Prostate gland (tissue), 2 donors: Measurements from ENCODE around the gene DAAM1. TPM values are rescaled to one million over a fixed set of nuclear protein-coding genes. Genes with fewer than 3 reads are reported as not detected.
A peak's percentile ranks its signal among the peaks of the same experiment; 100 is the strongest.

Source experiments
- DNase-seq: peaks from one replicate; pipeline ENCODE4 v3.0.0-alpha.2; 2019; ENCODE audit warnings: low spot score
- H3K27ac ChIP-seq, 2 donors: fragments of 200-600 bp; sonication (generic); 2 replicates each; pipeline ENCODE4 v1.5.1; 2017 to 2019
- H3K27me3 ChIP-seq: fragments of 200-600 bp; sonication (generic); replicated peaks from 2 replicates; pipeline ENCODE4 v1.5.1; 2019; ENCODE audit not compliant: insufficient read depth
- H3K36me3 ChIP-seq, 2 donors: fragments of 200-600 bp; sonication (generic); 1 replicate in 1 of 2; 2 replicates in 1 of 2; pipeline versions ENCODE4 v1.5.1 to v1.8.1; 2017 to 2019
- H3K4me1 ChIP-seq: fragments of 200-600 bp; sonication (generic); replicated peaks from 2 replicates; pipeline ENCODE4 v1.5.1; 2019
- H3K4me3 ChIP-seq, 2 donors: fragments of 200-600 bp; sonication (generic); 2 replicates each; pipeline ENCODE4 v1.5.1; 2017 to 2019
- H3K9me3 ChIP-seq: fragments of 200-600 bp; sonication (generic); 2 replicates; pipeline ENCODE4 v1.5.1; 2017
- POLR2A ChIP-seq: fragments of 450-650 bp; IDR thresholded peaks from one replicate; pipeline ENCODE4 v1.6.1; 2016; ENCODE audit warnings: antibody characterized with exemption, mild to moderate bottlenecking
- POLR2AphosphoS5 ChIP-seq: sonication (generic); formaldehyde crosslinking; IDR thresholded peaks from one replicate; pipeline ENCODE4 v1.6.1; 2017; ENCODE audit warnings: antibody characterized with exemption
- WGBS: methylation state at CpG from one replicate; pipeline ENCODE4 v1.1.5; 2018; 5-methylcytosine and 5-hydroxymethylcytosine counted together
- intact Hi-C: fragments of 100-400 bp; cut with DNase I; formaldehyde crosslinking; loops from one replicate; pipeline ENCODE4 v1.14.2; 2022
- total RNA-seq, 2 donors: library from RNA; depleted of rRNA; stranded (reverse); fragments of >200 nt; gene quantifications; one replicate each; pipeline ENCODE4 v1.1.0, GENCODE V29; 2016
- TF ChIP-seq, protein P1 (sequence below), 4 experiments: fragments of 200-600 bp in 2 of 4; fragments of 450-650 bp in 2 of 4; sonication (generic) in 2 of 4; IDR thresholded peaks; 1 replicate in 3 of 4; 2 replicates in 1 of 4; pipeline ENCODE4 v1.5.1; 2016 to 2019; ENCODE audit warnings: antibody characterized with exemption in 4 of 4, mild to moderate bottlenecking in 2 of 4, moderate library complexity in 2 of 4

The DAAM1 gene
- total RNA-seq, 2 donors from 2014 or later: 35.4 to 58.3 TPM

DNA sequence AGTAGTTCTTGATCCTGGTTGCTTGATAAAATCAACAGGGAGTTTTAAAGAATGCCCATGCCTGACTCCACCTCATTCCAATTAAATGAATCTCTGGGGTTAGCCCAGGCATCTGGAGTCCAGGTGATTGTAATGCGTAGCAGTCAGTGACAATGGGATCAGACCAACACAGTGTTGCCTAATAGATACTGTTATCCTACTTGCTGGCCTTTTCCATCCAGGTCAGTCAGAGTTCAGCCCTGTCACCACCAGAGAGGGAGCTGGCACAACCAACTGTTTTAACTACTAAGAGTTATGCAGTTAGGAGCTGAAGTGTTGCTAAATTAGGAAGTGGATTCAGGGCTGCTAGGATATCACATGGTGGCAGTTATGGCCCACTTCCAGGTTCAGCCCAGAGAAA, 169.6 kb downstream of the DAAM1 start:
- intact Hi-C loops: no loop called here
- H3K4me3 ChIP-seq: no peak overlapping the region
- H3K36me3 ChIP-seq: no peaks in the 10 kb centered on the region
- no peak for DNase-seq
- peak overlapping the region in 1 of 2 donors; percentile 56 for H3K27ac ChIP-seq
- 47% methylated on average over 1 of the region's 1 CpG for WGBS
- H3K9me3 ChIP-seq: no peaks in the 10 kb centered on the region
- H3K27me3 ChIP-seq: no peaks in the 10 kb centered on the region
- peaks cover 5% of the 10 kb centered on the region for H3K4me1 ChIP-seq
- TF ChIP-seq POLR2AphosphoS5: peak; percentile 37
- TF ChIP-seq, protein P1, sequence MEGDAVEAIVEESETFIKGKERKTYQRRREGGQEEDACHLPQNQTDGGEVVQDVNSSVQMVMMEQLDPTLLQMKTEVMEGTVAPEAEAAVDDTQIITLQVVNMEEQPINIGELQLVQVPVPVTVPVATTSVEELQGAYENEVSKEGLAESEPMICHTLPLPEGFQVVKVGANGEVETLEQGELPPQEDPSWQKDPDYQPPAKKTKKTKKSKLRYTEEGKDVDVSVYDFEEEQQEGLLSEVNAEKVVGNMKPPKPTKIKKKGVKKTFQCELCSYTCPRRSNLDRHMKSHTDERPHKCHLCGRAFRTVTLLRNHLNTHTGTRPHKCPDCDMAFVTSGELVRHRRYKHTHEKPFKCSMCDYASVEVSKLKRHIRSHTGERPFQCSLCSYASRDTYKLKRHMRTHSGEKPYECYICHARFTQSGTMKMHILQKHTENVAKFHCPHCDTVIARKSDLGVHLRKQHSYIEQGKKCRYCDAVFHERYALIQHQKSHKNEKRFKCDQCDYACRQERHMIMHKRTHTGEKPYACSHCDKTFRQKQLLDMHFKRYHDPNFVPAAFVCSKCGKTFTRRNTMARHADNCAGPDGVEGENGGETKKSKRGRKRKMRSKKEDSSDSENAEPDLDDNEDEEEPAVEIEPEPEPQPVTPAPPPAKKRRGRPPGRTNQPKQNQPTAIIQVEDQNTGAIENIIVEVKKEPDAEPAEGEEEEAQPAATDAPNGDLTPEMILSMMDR (IDR thresholded peaks at IDR 0.05): no peak

DNA sequence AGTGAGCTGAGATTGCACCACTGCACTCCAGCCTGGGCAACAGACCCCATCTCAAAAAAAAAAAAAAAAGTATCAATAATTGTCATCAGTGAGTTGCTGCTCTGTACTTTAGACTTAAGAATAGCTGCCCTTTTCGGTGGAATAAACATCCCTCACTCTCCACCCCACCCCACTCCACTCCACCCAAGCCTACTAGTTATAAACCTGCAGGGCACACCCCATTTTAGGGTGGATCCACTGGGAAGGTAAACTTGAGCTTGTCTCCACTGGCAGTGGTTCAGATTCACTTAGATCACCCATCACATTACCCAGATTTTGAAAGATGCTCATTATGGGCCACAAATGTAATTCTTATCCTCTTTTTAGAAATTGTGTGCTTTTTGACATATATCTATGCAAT, 170.3 kb downstream of the DAAM1 start:
- WGBS: 79% methylated on average over 1 of the region's 1 CpG
- intact Hi-C loops: no loop called here
- Histone ChIP-seq H3K27me3 (no peaks in the 10 kb centered on the region), H3K36me3 (no peaks in the 10 kb centered on the region), H3K9me3 (no peaks in the 10 kb centered on the region), H3K4me3 (no peak overlapping the region), H3K4me1 (peaks cover 5% of the 10 kb centered on the region), H3K27ac (peak overlapping the region in 1 of 2 donors; percentile 56)
- TF ChIP-seq POLR2A: no peak
- TF ChIP-seq, protein P1 (IDR thresholded peaks at IDR 0.05): no peak
- TF ChIP-seq POLR2AphosphoS5: no peak
- no peak for DNase-seq

DNA sequence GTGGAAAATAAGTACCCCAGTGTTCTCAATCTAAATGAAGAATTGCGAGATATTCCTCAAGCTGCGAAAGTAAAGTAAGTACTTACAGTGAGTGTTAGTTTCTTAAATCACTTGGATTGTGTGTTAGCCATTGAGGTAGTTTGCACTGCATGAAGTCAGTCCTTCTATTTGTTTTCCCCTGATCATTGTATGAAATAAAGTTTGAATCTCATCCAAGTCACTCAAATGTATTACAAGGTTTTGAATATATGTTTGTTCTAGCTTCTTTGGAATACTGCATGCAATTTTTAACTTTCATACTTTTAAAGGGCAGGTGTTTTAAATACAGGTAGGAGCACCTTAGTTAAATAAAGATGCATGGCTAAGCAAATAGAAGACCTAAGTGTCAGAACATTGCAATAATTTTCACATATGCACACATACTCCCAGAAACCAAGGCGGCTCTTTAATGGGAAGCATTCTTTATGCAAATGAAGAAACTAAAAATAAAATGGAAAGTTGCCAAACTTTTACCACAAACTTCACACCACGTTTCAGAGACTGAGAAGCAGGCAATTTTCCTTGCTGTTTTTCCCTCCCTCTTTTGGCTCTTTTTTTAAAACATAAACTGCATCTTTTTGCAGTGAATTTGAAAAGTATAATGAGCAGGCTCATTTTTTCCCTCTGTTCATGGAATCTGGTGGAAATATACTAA, 171.1 kb downstream of the DAAM1 start:
- WGBS: 53% methylated on average over 4 of the region's 4 CpGs
- H3K4me1 ChIP-seq: peaks cover 5% of the 10 kb centered on the region
- TF ChIP-seq POLR2AphosphoS5 (no peak), POLR2A (no peak)
- TF ChIP-seq, protein P1 (IDR thresholded peaks at IDR 0.05): no peak
- no peak for DNase-seq
- no peaks in the 10 kb centered on the region for H3K27me3 ChIP-seq
- peak overlapping the region in 1 of 2 donors; percentile 46 for H3K27ac ChIP-seq
- intact Hi-C loops: no loop called here
- no peaks in the 10 kb centered on the region for H3K36me3 ChIP-seq
- no peaks in the 10 kb centered on the region for H3K9me3 ChIP-seq
- H3K4me3 ChIP-seq: no peak overlapping the region

DNA sequence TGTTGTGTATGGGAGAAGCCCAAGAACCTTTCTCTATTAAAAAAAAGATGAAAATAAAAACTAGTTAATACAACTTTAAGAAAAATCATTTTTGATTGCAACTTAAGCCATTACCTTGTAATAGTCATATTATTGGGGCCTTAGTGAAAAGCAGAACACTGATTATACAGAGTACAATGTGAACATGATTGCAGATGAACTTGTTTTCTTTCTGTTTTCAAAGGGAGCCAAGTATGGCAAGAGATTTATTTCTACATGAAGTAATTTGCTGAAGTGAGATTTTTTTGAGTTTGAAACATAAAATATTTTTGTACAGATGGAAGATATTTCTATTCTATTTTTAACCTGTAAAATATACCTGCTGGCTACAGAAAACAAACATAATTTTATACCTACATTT, 171.8 kb downstream of the DAAM1 start:
- peak overlapping the region; percentile 8 to 46 for H3K27ac ChIP-seq
- TF ChIP-seq POLR2A (no peak), POLR2AphosphoS5 (no peak)
- TF ChIP-seq, protein P1 (IDR thresholded peaks at IDR 0.05): no peak
- H3K4me1 ChIP-seq: peaks cover 5% of the 10 kb centered on the region
- intact Hi-C loops: no loop called here
- no peaks in the 10 kb centered on the region for H3K36me3 ChIP-seq
- H3K4me3 ChIP-seq: no peak overlapping the region
- no peaks in the 10 kb centered on the region for H3K27me3 ChIP-seq
- no peaks in the 10 kb centered on the region for H3K9me3 ChIP-seq
- DNase-seq: no peak
